NAMALWA (cell line): ENCODE data around the gene NPDC1.

ENCODE experiments used
- DNase-seq: peaks from one replicate; pipeline ENCODE4 v3.0.0-alpha.2; 2015; ENCODE audit warnings: low spot score

Gene NPDC1

DNA sequence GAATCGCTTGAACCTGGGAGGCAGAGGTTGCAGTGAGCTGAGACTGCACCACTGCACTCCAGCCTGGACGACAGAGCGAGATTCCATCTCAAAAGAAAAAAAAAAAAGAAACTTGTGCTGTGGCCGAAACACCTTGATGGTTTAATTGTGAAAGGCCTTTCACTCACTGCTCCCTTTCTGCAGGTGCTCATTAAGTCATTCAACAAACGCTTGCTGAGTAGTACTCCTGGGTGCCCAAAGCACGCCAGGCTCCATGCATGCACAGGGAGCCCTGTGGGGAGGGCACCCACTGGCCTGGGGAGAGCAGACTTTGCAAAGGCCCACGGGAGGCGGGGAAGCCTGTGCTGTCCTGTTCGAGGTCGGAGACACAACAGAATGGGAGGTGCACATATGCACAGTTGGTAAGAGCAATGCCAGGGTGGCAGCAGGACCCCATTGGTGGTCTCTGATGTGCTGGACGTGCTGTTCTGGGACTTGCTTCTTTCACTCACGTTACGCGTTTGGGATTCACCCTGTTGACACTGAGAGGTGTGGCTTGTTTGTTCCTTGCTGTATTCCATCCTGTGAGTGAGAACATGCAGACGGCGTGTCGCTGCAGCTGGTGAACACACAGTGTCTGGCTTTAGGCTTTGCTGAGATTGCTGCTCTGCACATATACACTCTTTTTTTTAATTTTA is 10.9 kb upstream of the NPDC1 start:
- DNase-seq = no peak

- no peak for DNase-seq
Measured at GRCh38 chr9:137055385-137056364, 9.7 kb upstream of the NPDC1 start.

- no peak for DNase-seq
Measured at GRCh38 chr9:137054932-137055384, 9.0 kb upstream of the NPDC1 start.

- no peak for DNase-seq
Measured at GRCh38 chr9:137053944-137054931, 8.3 kb upstream of the NPDC1 start, which contains the start of gene ENTPD2. Gene ENTPD2, minus strand, starts transcription at chr9:137054061. Its CDS starts 64 bp downstream, at chr9:137053997.

- DNase-seq = no peak
Measured at GRCh38 chr9:137052998-137053943, 7.3 kb upstream of the NPDC1 start.

DNA sequence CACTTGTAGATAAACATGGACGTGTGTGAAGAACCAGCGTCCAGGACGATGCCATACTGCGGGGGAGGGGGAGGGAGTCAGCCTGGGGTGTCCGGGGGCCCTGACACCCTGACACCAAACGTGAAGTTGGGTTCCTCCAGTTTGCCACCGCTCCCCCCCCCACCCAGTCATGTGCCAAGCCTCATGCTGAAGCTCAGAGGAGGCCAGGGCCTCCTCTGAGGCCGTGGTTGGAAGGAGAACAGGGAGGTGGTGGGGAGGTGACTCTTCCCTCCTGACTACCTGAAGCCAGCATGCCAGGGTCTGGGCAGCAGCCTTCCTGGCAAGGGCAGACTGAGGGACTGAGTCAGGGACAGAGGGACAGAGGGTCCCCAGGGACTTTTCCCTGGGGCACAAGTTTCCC is 6.3 kb upstream of the NPDC1 start:
- no peak for DNase-seq

- no peak for DNase-seq
Measured at GRCh38 chr9:137051145-137051724, 5.3 kb upstream of the NPDC1 start.

DNA sequence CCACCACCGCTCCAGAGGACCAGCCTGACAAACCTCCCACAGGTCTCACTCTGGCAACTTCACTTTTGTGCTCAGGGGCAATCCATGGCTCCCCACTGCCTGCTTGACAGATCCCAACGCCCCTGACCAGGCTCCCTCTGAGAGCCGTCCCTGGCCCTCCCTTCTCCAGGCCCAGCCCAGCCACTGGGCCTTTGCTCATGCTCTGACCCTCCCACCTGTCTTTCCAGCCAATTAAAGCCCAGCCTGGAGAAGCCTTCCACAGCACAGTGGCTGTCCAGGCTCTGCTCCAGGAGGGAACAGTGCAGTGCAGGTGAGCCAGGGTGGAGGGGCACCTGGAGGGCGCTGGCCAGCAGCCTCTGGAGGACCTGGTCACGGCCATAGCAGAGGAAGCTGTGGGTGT is 4.6 kb upstream of the NPDC1 start:
- DNase-seq = no peak

- peak; percentile 95 for DNase-seq
Measured at GRCh38 chr9:137049544-137050449, 3.8 kb upstream of the NPDC1 start.

- no peak for DNase-seq
Measured at GRCh38 chr9:137048655-137049543, 2.9 kb upstream of the NPDC1 start.

DNA sequence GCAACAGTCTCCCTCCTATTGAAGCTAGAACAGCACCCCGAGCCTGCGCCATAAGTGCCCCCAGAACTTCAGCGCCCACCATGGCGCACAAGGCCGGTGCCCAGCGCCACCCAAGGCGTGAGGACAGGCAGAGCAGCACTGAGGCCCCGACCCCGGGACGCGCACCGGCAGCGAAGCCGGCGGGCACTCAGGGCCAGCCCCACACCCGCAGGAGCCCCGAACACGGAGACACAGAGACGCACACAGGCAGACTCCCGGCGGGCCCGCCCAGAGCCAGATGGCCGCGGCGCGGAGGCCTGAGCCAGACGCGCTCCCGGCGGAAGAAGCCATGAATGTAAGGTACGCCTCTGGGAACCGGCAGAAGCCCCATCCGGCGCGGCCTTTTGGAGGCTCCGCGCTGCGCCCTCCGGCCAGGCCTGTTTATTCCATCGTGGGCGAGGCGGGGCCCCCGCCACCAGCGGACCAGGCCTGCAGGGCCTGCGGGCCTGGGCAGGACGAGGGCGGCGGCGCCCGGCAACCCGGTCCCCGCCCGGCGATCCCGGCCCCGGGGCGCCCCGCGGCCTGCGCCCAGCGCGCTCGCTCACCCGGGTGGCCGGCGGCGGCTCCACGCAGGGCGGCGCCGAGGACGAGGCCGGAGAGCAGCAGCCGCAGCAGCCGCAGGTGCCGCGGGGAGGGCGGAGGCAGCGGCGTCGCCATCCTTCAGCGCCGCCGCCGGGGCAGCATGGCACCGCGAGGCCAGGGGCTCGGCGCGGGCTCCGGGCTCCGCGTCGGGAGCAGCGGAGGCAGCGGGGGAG is 486 bp downstream of the NPDC1 start:
- DNase-seq = no peak

DNA sequence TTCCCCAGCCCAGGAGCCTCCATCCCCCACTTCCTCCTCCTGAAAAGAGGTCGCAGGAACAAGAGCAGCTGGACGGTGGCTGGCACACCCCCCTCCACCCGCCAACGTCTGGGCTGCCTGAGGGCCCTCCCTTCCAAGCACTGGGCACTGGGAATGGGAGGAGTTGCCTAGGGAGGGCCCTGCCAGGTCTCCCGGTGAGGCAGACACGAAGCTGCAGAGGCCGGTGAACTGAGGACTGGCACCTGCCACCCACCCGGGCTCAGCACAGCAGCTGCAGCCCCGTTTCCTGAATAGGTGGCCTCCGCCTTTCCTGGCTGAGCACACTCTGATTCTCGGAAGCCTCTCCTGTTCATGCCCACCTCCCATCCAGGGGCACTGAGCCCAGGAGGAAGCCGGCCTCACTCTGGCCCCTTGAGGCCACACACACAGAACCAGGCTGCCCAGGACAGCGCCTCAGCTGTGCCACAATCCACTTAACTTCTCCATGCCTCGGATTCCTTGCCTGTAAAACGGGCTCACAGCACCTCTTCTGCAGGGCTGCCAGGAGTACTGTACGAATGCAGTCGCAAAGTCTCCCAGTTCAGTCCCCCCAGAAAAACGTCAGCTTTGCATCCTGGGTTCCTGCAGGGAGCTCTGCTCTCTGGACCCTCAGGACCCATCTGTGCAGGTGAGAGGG is 1.3 kb downstream of the NPDC1 start:
- DNase-seq = no peak

GRCh38 chr9:137044037-137044436 is 1.9 kb downstream of the NPDC1 start:
- DNase-seq = no peak

- DNase-seq = no peak
Measured at GRCh38 chr9:137042751-137043727, 2.9 kb downstream of the NPDC1 start.

- DNase-seq = no peak
Measured at GRCh38 chr9:137041124-137041523, 4.9 kb downstream of the NPDC1 start.

DNA sequence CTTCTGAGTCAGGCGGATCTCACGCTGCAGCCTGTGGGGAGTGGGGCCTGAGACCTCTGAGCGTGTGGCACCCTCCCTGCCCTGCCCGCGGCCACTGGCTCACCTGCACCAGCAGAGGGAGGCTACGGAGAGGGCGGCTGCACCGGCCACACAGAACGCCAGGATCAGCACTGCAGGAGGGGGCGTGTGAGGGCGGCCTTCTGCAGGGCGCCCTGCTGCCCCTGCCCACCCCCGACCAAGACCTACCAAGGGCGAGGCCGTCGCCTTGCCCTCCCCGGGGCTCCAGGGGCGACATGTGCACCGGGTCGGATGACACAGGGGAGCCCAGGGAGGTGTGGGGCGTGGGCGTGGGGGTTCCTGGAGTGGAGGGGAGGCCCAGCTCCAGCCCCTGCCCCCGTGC is 5.4 kb downstream of the NPDC1 start:
- DNase-seq = no peak
